WTC11 (cell line): Measurements from ENCODE around the gene BIRC5. TPM values are rescaled to one million over a fixed set of nuclear protein-coding genes. Genes with fewer than 3 reads are reported as not detected.

ENCODE experiments used
- ATAC-seq: fragments of 200-7000 bp; cut with Tn5 transposase; 2 replicates; pipeline ENCODE4 v1.10.0; 2021; ENCODE audit warnings: mild to moderate bottlenecking, moderate library complexity
- CTCF ChIA-PET: fragments of 300-600 bp; sonication (Branson Sonifier 250); formaldehyde crosslinking; loops from one replicate; lab custom pipeline; 2021; ENCODE audit warnings: antibody characterized with exemption; lab: Charles Lee
- POLR2A ChIA-PET: fragments of 350-600 bp; sonication (Branson Sonifier 250); formaldehyde crosslinking; loops from one replicate; lab custom pipeline; 2021; ENCODE audit warnings: antibody characterized with exemption; lab: Charles Lee
- DNase-seq: peaks from one replicate; pipeline ENCODE4 v3.0.0; 2021; ENCODE audit warnings: low spot score
- H3K27ac Mint-ChIP-seq: 2 replicates; pipeline ENCODE4 v1.8.0; 2021; ENCODE audit warnings: mixed read lengths
- H3K27me3 Mint-ChIP-seq: 2 replicates; pipeline ENCODE4 v1.8.0; 2021; ENCODE audit warnings: low read depth, mild to moderate bottlenecking, moderate library complexity, mixed read lengths
- H3K36me3 Mint-ChIP-seq: 2 replicates; pipeline ENCODE4 v1.8.0; 2021; ENCODE audit warnings: mixed read lengths
- H3K4me1 Mint-ChIP-seq: 2 replicates; pipeline ENCODE4 v1.8.0; 2022; ENCODE audit warnings: mixed read lengths
- H3K4me3 Mint-ChIP-seq: 2 replicates; pipeline ENCODE4 v1.8.0; 2021; ENCODE audit warnings: mild to moderate bottlenecking, moderate library complexity, mixed read lengths
- H3K9me3 Mint-ChIP-seq: 2 replicates; pipeline ENCODE4 v1.8.0; 2021; ENCODE audit warnings: mixed read lengths
- CBFB ChIP-seq: sonication (generic); formaldehyde crosslinking; IDR thresholded peaks from 2 replicates; pipeline ENCODE4 v1.8.1; 2022; ENCODE audit warnings: mild to moderate bottlenecking, low read depth, missing genetic modification reagents
- EMX1 ChIP-seq: fragments of 250-450 bp; sonication (Bioruptor Pico); IDR thresholded peaks from 2 replicates; pipeline ENCODE4 v1.8.0; 2021; ENCODE audit warnings: mild to moderate bottlenecking
- ETV6 ChIP-seq: sonication (generic); formaldehyde crosslinking; IDR thresholded peaks from 2 replicates; pipeline ENCODE4 v1.8.1; 2022; ENCODE audit warnings: mild to moderate bottlenecking, missing genetic modification reagents
- FOXP1 ChIP-seq: sonication (generic); formaldehyde crosslinking; IDR thresholded peaks from 2 replicates; pipeline ENCODE4 v1.8.0; 2022; ENCODE audit warnings: missing genetic modification reagents, mild to moderate bottlenecking, moderate library complexity, borderline replicate concordance
- JAZF1 ChIP-seq: fragments of 250-450 bp; sonication (Bioruptor Pico); IDR thresholded peaks from 2 replicates; pipeline ENCODE4 v1.9.0; 2021; ENCODE audit warnings: moderate library complexity, mild to moderate bottlenecking, inconsistent platforms
- MYBL2 ChIP-seq: sonication (generic); formaldehyde crosslinking; IDR thresholded peaks from 2 replicates; pipeline ENCODE4 v1.8.1; 2023; ENCODE audit warnings: mild to moderate bottlenecking, moderate library complexity, missing genetic modification reagents
- OVOL2 ChIP-seq: fragments of 250-450 bp; sonication (Bioruptor Pico); IDR thresholded peaks from 2 replicates; pipeline ENCODE4 v1.9.0; 2021; ENCODE audit warnings: mild to moderate bottlenecking, borderline replicate concordance
- SMAD3 ChIP-seq: sonication (generic); formaldehyde crosslinking; IDR thresholded peaks from 2 replicates; pipeline ENCODE4 v1.8.0; 2022; ENCODE audit warnings: missing genetic modification reagents, mild to moderate bottlenecking, borderline replicate concordance
- SP1 ChIP-seq: sonication (generic); formaldehyde crosslinking; conservative IDR thresholded peaks from 2 replicates; pipeline ENCODE4 v1.8.1; 2022; ENCODE audit warnings: missing genetic modification reagents
- TEAD4 ChIP-seq: sonication (generic); formaldehyde crosslinking; IDR thresholded peaks from 2 replicates; pipeline ENCODE4 v1.8.0; 2022; ENCODE audit warnings: mild to moderate bottlenecking, missing genetic modification reagents
- TP53 ChIP-seq: sonication (generic); formaldehyde crosslinking; IDR thresholded peaks from 2 replicates; pipeline ENCODE4 v1.8.1; 2023; ENCODE audit warnings: mild to moderate bottlenecking, missing genetic modification reagents
- ZNF232 ChIP-seq: sonication (generic); formaldehyde crosslinking; IDR thresholded peaks from 2 replicates; pipeline ENCODE4 v1.8.0; 2022; ENCODE audit warnings: mild to moderate bottlenecking, missing genetic modification reagents
- ZNF416 ChIP-seq: fragments of 250-450 bp; sonication (Bioruptor Pico); IDR thresholded peaks from 2 replicates; pipeline ENCODE4 v1.9.0; 2021; ENCODE audit warnings: mild to moderate bottlenecking, inconsistent platforms
- total RNA-seq: library from RNA; stranded (reverse); gene quantifications from 3 replicates; pipeline ENCODE4 v1.2.3, GENCODE V29; 2021
- TF ChIP-seq, protein P1 (sequence below): sonication (generic); formaldehyde crosslinking; IDR thresholded peaks from 2 replicates; pipeline ENCODE4 v1.8.1; 2023; ENCODE audit warnings: mild to moderate bottlenecking, moderate library complexity, missing genetic modification reagents
- TF ChIP-seq, protein P2 (sequence below): sonication (generic); formaldehyde crosslinking; conservative IDR thresholded peaks from 2 replicates; pipeline ENCODE4 v1.8.1; 2023; ENCODE audit warnings: mild to moderate bottlenecking, low read depth, missing genetic modification reagents, moderate library complexity
- TF ChIP-seq, protein P3 (sequence below): sonication (generic); formaldehyde crosslinking; IDR thresholded peaks from 2 replicates; pipeline ENCODE4 v1.8.1; 2022; ENCODE audit warnings: low read depth, mild to moderate bottlenecking, moderate library complexity, missing genetic modification reagents, borderline replicate concordance
- TF ChIP-seq, protein P4 (sequence below): sonication (generic); formaldehyde crosslinking; IDR thresholded peaks from 2 replicates; pipeline ENCODE4 v1.8.0; 2022; ENCODE audit warnings: mild to moderate bottlenecking, missing genetic modification reagents
- TF ChIP-seq, protein P5 (sequence below): sonication (generic); formaldehyde crosslinking; IDR thresholded peaks from 2 replicates; pipeline ENCODE4 v1.8.1; 2023; ENCODE audit warnings: mild to moderate bottlenecking, missing genetic modification reagents
- TF ChIP-seq, protein P6 (sequence below): sonication (generic); formaldehyde crosslinking; IDR thresholded peaks from 2 replicates; pipeline ENCODE4 v1.8.0; 2022; ENCODE audit warnings: mild to moderate bottlenecking, missing genetic modification reagents
- TF ChIP-seq, protein P7 (sequence below): sonication (generic); formaldehyde crosslinking; IDR thresholded peaks from 2 replicates; pipeline ENCODE4 v1.8.1; 2022; ENCODE audit warnings: low read depth, missing genetic modification reagents, borderline replicate concordance
- TF ChIP-seq, protein P8 (sequence below): fragments of 250-450 bp; sonication (Bioruptor Pico); IDR thresholded peaks from 2 replicates; pipeline ENCODE4 v1.8.0; 2021; ENCODE audit warnings: mild to moderate bottlenecking
- TF ChIP-seq, protein P9 (sequence below): sonication (generic); formaldehyde crosslinking; IDR thresholded peaks from 2 replicates; pipeline ENCODE4 v1.8.1; 2023; ENCODE audit warnings: mild to moderate bottlenecking, missing genetic modification reagents, moderate library complexity

BIRC5 gene
- total RNA-seq, 1 experiment from 2014 or later = 115 TPM

DNA sequence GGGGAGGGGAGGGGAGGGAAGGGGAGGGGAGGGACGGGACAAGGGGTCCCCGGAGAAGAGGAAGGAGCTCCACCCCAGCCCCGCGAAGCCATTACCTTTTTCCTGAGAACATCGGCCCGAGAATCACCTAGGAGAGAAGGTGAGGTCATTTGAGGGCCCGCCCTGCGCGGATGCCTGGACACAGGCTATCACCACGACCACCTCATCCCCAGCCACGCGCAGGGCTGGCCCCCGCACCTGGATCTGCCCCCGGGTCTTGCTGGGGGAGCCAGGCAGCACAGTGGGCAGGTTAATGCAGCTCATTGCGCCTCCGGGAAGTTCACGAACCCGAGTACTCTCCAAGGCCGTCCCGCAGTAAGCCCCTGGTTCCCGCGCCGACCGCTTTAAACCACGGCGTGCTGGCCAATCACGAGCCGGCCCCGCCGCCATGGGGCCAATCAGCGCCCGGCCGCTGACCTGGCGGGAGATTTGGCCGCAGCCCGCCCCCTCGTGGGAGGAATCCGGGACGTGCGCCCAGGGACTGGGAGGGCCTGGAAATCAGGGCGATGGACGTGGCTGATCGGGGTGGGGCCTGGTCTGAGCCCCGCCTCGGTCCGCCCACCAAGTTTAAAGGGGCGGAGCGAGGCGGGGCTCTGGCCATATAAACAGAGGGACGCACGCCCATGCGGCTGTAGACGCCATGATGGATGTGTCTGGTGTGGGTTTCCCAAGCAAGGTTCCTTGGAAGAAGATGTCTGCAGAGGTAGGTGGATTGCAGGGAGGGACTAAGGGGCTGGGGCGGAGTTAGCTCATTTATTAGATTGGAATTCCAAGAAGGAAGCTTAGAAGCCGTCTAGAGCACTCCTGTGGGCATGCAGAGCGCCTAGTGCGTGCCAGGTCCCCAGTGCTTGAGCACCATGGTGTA, 27.1 kb upstream of the BIRC5 start, which contains the start of the genes AFMID and TK1:
Gene AFMID, plus strand, starts transcription at position 671 of the 904 bp plus-strand sequence. Its CDS starts 9 bp downstream, at position 680.
Gene TK1, minus strand, starts transcription at position 361 of the 904 bp plus-strand sequence. Its CDS starts 58 bp downstream, at position 303.
- Mint-ChIP-seq H3K4me1 (peaks cover 28% of the 10 kb centered on the region), H3K36me3 (peaks cover 41% of the 10 kb centered on the region), H3K27me3 (no peaks in the 10 kb centered on the region), H3K27ac (peak within 1 kb of the TSS; percentile 83), H3K4me3 (peak within 1 kb of the TSS; percentile 82), H3K9me3 (0 out of 2 replicates have a peak, but pooled peaks cover 3% of the 10 kb centered on the region)
- POLR2A ChIA-PET = interaction anchor here (0.5 to 1.9 kb wide), 16 partner anchors 9 to 127 kb away, joined by 3 to 13 read pairs (median 4); no protein-coding TSS in a partner anchor
- ATAC-seq = peak; percentile 96
- DNase-seq = peak; percentile 100
- CTCF ChIA-PET = interaction anchor here (0.6 to 4.9 kb wide), 32 partner anchors 11 to 397 kb away, joined by 3 to 85 read pairs (median 5); partner anchors contain the start of gene BIRC5
- TF ChIP-seq, protein P1, sequence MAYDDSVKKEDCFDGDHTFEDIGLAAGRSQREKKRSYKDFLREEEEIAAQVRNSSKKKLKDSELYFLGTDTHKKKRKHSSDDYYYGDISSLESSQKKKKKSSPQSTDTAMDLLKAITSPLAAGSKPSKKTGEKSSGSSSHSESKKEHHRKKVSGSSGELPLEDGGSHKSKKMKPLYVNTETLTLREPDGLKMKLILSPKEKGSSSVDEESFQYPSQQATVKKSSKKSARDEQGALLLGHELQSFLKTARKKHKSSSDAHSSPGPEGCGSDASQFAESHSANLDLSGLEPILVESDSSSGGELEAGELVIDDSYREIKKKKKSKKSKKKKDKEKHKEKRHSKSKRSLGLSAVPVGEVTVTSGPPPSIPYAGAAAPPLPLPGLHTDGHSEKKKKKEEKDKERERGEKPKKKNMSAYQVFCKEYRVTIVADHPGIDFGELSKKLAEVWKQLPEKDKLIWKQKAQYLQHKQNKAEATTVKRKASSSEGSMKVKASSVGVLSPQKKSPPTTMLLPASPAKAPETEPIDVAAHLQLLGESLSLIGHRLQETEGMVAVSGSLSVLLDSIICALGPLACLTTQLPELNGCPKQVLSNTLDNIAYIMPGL (CRISPR knock-in tag) = peak; percentile 86
- TF ChIP-seq, protein P2, sequence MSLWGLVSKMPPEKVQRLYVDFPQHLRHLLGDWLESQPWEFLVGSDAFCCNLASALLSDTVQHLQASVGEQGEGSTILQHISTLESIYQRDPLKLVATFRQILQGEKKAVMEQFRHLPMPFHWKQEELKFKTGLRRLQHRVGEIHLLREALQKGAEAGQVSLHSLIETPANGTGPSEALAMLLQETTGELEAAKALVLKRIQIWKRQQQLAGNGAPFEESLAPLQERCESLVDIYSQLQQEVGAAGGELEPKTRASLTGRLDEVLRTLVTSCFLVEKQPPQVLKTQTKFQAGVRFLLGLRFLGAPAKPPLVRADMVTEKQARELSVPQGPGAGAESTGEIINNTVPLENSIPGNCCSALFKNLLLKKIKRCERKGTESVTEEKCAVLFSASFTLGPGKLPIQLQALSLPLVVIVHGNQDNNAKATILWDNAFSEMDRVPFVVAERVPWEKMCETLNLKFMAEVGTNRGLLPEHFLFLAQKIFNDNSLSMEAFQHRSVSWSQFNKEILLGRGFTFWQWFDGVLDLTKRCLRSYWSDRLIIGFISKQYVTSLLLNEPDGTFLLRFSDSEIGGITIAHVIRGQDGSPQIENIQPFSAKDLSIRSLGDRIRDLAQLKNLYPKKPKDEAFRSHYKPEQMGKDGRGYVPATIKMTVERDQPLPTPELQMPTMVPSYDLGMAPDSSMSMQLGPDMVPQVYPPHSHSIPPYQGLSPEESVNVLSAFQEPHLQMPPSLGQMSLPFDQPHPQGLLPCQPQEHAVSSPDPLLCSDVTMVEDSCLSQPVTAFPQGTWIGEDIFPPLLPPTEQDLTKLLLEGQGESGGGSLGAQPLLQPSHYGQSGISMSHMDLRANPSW (CRISPR knock-in tag) = no peak
- peak; percentile 54; the same call in 1 of the 2 replicates for TF ChIP-seq FOXP1 (CRISPR knock-in tag)
- TF ChIP-seq, protein P3, sequence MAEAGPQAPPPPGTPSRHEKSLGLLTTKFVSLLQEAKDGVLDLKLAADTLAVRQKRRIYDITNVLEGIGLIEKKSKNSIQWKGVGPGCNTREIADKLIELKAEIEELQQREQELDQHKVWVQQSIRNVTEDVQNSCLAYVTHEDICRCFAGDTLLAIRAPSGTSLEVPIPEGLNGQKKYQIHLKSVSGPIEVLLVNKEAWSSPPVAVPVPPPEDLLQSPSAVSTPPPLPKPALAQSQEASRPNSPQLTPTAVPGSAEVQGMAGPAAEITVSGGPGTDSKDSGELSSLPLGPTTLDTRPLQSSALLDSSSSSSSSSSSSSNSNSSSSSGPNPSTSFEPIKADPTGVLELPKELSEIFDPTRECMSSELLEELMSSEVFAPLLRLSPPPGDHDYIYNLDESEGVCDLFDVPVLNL (CRISPR knock-in tag) = peak; percentile 99
- TF ChIP-seq, protein P4, sequence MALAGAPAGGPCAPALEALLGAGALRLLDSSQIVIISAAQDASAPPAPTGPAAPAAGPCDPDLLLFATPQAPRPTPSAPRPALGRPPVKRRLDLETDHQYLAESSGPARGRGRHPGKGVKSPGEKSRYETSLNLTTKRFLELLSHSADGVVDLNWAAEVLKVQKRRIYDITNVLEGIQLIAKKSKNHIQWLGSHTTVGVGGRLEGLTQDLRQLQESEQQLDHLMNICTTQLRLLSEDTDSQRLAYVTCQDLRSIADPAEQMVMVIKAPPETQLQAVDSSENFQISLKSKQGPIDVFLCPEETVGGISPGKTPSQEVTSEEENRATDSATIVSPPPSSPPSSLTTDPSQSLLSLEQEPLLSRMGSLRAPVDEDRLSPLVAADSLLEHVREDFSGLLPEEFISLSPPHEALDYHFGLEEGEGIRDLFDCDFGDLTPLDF (CRISPR knock-in tag) = peak; percentile 87; the same call in 1 of the 2 replicates
- TF ChIP-seq, protein P5, sequence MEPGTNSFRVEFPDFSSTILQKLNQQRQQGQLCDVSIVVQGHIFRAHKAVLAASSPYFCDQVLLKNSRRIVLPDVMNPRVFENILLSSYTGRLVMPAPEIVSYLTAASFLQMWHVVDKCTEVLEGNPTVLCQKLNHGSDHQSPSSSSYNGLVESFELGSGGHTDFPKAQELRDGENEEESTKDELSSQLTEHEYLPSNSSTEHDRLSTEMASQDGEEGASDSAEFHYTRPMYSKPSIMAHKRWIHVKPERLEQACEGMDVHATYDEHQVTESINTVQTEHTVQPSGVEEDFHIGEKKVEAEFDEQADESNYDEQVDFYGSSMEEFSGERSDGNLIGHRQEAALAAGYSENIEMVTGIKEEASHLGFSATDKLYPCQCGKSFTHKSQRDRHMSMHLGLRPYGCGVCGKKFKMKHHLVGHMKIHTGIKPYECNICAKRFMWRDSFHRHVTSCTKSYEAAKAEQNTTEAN (CRISPR knock-in tag) = peak; percentile 67
- TF ChIP-seq, protein P6, sequence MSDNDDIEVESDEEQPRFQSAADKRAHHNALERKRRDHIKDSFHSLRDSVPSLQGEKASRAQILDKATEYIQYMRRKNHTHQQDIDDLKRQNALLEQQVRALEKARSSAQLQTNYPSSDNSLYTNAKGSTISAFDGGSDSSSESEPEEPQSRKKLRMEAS (CRISPR knock-in tag) = peak; percentile 84
- peak; percentile 87 for TF ChIP-seq SMAD3 (CRISPR knock-in tag)
- peak; percentile 91 for TF ChIP-seq ZNF232 (CRISPR knock-in tag)
- TF ChIP-seq ZNF416 (CRISPR knock-in tag) = peak; percentile 47; the same call in 1 of the 2 replicates
- no peak for TF ChIP-seq OVOL2 (CRISPR knock-in tag)
- TF ChIP-seq, protein P7, sequence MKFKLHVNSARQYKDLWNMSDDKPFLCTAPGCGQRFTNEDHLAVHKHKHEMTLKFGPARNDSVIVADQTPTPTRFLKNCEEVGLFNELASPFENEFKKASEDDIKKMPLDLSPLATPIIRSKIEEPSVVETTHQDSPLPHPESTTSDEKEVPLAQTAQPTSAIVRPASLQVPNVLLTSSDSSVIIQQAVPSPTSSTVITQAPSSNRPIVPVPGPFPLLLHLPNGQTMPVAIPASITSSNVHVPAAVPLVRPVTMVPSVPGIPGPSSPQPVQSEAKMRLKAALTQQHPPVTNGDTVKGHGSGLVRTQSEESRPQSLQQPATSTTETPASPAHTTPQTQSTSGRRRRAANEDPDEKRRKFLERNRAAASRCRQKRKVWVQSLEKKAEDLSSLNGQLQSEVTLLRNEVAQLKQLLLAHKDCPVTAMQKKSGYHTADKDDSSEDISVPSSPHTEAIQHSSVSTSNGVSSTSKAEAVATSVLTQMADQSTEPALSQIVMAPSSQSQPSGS (CRISPR knock-in tag) = no peak
- peak; percentile 83 for TF ChIP-seq TP53 (CRISPR knock-in tag)
- TF ChIP-seq CBFB (CRISPR knock-in tag) = peak; percentile 77; the same call in 1 of the 2 replicates
- peak; percentile 98 for TF ChIP-seq MYBL2 (CRISPR knock-in tag)
- TF ChIP-seq TEAD4 (CRISPR knock-in tag) = peak; percentile 99
- TF ChIP-seq, protein P8, sequence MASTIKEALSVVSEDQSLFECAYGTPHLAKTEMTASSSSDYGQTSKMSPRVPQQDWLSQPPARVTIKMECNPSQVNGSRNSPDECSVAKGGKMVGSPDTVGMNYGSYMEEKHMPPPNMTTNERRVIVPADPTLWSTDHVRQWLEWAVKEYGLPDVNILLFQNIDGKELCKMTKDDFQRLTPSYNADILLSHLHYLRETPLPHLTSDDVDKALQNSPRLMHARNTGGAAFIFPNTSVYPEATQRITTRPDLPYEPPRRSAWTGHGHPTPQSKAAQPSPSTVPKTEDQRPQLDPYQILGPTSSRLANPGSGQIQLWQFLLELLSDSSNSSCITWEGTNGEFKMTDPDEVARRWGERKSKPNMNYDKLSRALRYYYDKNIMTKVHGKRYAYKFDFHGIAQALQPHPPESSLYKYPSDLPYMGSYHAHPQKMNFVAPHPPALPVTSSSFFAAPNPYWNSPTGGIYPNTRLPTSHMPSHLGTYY (CRISPR knock-in tag) = no peak
- TF ChIP-seq SP1 (CRISPR knock-in tag) = peak; percentile 94
- TF ChIP-seq, protein P9, sequence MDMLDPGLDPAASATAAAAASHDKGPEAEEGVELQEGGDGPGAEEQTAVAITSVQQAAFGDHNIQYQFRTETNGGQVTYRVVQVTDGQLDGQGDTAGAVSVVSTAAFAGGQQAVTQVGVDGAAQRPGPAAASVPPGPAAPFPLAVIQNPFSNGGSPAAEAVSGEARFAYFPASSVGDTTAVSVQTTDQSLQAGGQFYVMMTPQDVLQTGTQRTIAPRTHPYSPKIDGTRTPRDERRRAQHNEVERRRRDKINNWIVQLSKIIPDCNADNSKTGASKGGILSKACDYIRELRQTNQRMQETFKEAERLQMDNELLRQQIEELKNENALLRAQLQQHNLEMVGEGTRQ (CRISPR knock-in tag) = peak; percentile 74
- 0 out of 2 replicates have a peak, but pooled peaks have one; percentile 13 for TF ChIP-seq EMX1
- TF ChIP-seq ETV6 (CRISPR knock-in tag) = peak; percentile 92
- no peak for TF ChIP-seq JAZF1
